ENCODE data around the gene EXT2. TPM values are rescaled to one million over a fixed set of nuclear protein-coding genes. Genes with fewer than 3 reads are reported as not detected.

Gene EXT2
- total and polyA plus RNA-seq, 2 experiments from 2014 or later: 15.9 to 48.6 TPM

DNA sequence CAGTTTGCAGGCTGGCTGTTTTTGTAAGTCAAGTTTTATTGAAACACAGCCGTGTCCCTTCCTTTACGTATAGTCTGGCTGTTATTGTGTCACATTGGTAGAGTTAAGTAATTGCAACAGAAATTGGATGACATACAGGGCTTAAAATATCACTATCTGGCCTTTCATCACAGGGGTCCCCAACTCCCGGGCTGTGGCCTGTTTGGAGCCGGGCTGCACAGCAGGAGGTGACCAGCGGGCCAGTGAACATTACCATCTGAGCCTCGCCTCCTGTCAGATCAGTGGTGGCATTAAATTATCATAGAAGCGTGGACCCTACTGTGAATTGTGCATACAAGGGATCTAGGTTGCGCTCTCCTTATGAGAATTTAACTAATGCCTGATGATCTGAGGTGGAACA lies 31.7 kb downstream of the EXT2 start:
- no peak overlapping the region for H3K4me2 ChIP-seq
- H3K27me3 Mint-ChIP-seq (ENCODE audit: insufficient read depth, low read depth, poor library complexity): no peaks in the 10 kb centered on the region
- TF ChIP-seq, protein P1, sequence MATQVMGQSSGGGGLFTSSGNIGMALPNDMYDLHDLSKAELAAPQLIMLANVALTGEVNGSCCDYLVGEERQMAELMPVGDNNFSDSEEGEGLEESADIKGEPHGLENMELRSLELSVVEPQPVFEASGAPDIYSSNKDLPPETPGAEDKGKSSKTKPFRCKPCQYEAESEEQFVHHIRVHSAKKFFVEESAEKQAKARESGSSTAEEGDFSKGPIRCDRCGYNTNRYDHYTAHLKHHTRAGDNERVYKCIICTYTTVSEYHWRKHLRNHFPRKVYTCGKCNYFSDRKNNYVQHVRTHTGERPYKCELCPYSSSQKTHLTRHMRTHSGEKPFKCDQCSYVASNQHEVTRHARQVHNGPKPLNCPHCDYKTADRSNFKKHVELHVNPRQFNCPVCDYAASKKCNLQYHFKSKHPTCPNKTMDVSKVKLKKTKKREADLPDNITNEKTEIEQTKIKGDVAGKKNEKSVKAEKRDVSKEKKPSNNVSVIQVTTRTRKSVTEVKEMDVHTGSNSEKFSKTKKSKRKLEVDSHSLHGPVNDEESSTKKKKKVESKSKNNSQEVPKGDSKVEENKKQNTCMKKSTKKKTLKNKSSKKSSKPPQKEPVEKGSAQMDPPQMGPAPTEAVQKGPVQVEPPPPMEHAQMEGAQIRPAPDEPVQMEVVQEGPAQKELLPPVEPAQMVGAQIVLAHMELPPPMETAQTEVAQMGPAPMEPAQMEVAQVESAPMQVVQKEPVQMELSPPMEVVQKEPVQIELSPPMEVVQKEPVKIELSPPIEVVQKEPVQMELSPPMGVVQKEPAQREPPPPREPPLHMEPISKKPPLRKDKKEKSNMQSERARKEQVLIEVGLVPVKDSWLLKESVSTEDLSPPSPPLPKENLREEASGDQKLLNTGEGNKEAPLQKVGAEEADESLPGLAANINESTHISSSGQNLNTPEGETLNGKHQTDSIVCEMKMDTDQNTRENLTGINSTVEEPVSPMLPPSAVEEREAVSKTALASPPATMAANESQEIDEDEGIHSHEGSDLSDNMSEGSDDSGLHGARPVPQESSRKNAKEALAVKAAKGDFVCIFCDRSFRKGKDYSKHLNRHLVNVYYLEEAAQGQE (IDR thresholded peaks at IDR 0.05; ENCODE audit: unreplicated experiment): no peak
- TF ChIP-seq STAT1 (IDR thresholded peaks at IDR 0.05; ENCODE audit: unreplicated experiment) (no peak), CREB1 (CRISPR knock-in tag; IDR thresholded peaks at IDR 0.05; ENCODE audit: low read depth) (no peak), NANOG (IDR thresholded peaks at IDR 0.05; ENCODE audit: borderline replicate concordance) (no peak), POLR2AphosphoS5 (IDR thresholded peaks at IDR 0.05; ENCODE audit: low read depth) (no peak)
- TF ChIP-seq, protein P2, sequence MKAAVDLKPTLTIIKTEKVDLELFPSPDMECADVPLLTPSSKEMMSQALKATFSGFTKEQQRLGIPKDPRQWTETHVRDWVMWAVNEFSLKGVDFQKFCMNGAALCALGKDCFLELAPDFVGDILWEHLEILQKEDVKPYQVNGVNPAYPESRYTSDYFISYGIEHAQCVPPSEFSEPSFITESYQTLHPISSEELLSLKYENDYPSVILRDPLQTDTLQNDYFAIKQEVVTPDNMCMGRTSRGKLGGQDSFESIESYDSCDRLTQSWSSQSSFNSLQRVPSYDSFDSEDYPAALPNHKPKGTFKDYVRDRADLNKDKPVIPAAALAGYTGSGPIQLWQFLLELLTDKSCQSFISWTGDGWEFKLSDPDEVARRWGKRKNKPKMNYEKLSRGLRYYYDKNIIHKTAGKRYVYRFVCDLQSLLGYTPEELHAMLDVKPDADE (IDR thresholded peaks at IDR 0.05): no peak
- no peaks in the 10 kb centered on the region for H3K27me3 ChIP-seq (ENCODE audit: insufficient read depth)
- H3K4me3 ChIP-seq: no peak overlapping the region
- no peaks in the 10 kb centered on the region for H4K20me1 ChIP-seq (replicated peaks; ENCODE audit: insufficient read depth)
- no peaks in the 10 kb centered on the region for H3K9me2 ChIP-seq (ENCODE audit: insufficient read depth)
- H3K27ac Mint-ChIP-seq: no peak overlapping the region
- H3F3A ChIP-seq (replicated peaks; ENCODE audit: low read depth): no peaks in the 10 kb centered on the region
- no peak overlapping the region for H3K27ac ChIP-seq (ENCODE audit: low read depth)
- H3K9me3 Mint-ChIP-seq: no peaks in the 10 kb centered on the region
- DNase-seq (ENCODE audit: low spot score): no peak
- no peak for ATAC-seq
- no peaks in the 10 kb centered on the region for H3K4me1 ChIP-seq (ENCODE audit: insufficient read depth)
- peaks cover 3% of the 10 kb centered on the region; the same call in 2 of the 3 replicates for H3K36me3 Mint-ChIP-seq (ENCODE audit: low read depth)
- no peak overlapping the region for H3K4me3 Mint-ChIP-seq
- no peak overlapping the region for H2AFZ ChIP-seq
- no peaks in the 10 kb centered on the region for H3K79me2 ChIP-seq (replicated peaks; ENCODE audit: insufficient read depth)
- no peaks in the 10 kb centered on the region for H3K4me1 Mint-ChIP-seq
- no peaks in the 10 kb centered on the region for H3K36me3 ChIP-seq (ENCODE audit: insufficient read depth)

- no peak for ATAC-seq
- no peak overlapping the region for H3K4me2 ChIP-seq
- no peak for DNase-seq (ENCODE audit: low spot score)
- H3K79me2 ChIP-seq (replicated peaks; ENCODE audit: insufficient read depth): no peaks in the 10 kb centered on the region
- Mint-ChIP-seq H3K4me3 (no peak overlapping the region), H3K4me1 (no peaks in the 10 kb centered on the region), H3K27me3 (ENCODE audit: insufficient read depth, low read depth, poor library complexity) (no peaks in the 10 kb centered on the region), H3K9me3 (no peaks in the 10 kb centered on the region), H3K27ac (no peak overlapping the region), H3K36me3 (ENCODE audit: low read depth) (peaks cover 3% of the 10 kb centered on the region; the same call in 2 of the 3 replicates)
- H3K27ac ChIP-seq (ENCODE audit: low read depth): no peak overlapping the region
- no peaks in the 10 kb centered on the region for H3K9me2 ChIP-seq (ENCODE audit: insufficient read depth)
- H4K20me1 ChIP-seq (replicated peaks; ENCODE audit: insufficient read depth): 0 out of 2 replicates have a peak, but pooled peaks cover 4% of the 10 kb centered on the region
- no peak overlapping the region for H3K4me3 ChIP-seq
- H3F3A ChIP-seq (replicated peaks; ENCODE audit: low read depth): no peaks in the 10 kb centered on the region
- H3K4me1 ChIP-seq (ENCODE audit: insufficient read depth): no peaks in the 10 kb centered on the region
- H3K27me3 ChIP-seq (ENCODE audit: insufficient read depth): no peaks in the 10 kb centered on the region
- no peak overlapping the region for H2AFZ ChIP-seq
- H3K36me3 ChIP-seq (ENCODE audit: insufficient read depth): no peaks in the 10 kb centered on the region
- TF ChIP-seq ZNF462 (CRISPR knock-in tag; IDR thresholded peaks at IDR 0.05) (no peak), STAT1 (IDR thresholded peaks at IDR 0.05; ENCODE audit: unreplicated experiment) (no peak), EZH2phosphoT487 (IDR thresholded peaks at IDR 0.05; ENCODE audit: unreplicated experiment) (no peak), CTCF (conservative IDR thresholded peaks at IDR 0.05; ENCODE audit: low read depth in 2 of 2) (no peak), EZH2 (IDR thresholded peaks at IDR 0.05; ENCODE audit: low read depth, unreplicated experiment) (no peak)
Measured at GRCh38 chr11:44128729-44129128, 33.3 kb downstream of the EXT2 start.
